ENCODE data around the gene TBC1D25. TPM values are rescaled to one million over a fixed set of nuclear protein-coding genes. Genes with fewer than 3 reads are reported as not detected.

The TBC1D25 gene, protein sequence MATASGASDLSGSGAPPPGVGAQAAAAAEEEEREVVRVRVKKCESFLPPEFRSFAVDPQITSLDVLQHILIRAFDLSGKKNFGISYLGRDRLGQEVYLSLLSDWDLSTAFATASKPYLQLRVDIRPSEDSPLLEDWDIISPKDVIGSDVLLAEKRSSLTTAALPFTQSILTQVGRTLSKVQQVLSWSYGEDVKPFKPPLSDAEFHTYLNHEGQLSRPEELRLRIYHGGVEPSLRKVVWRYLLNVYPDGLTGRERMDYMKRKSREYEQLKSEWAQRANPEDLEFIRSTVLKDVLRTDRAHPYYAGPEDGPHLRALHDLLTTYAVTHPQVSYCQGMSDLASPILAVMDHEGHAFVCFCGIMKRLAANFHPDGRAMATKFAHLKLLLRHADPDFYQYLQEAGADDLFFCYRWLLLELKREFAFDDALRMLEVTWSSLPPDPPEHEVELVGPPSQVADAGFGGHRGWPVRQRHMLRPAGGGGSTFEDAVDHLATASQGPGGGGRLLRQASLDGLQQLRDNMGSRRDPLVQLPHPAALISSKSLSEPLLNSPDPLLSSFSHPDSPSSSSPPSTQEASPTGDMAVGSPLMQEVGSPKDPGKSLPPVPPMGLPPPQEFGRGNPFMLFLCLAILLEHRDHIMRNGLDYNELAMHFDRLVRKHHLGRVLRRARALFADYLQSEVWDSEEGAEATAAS
- total RNA-seq: 10 to 100 TPM in 3 of 4 donors, 1 to 10 TPM in 1; 7.7 to 14.1 (median 11.8) TPM

GRCh38 chrX:48539345-48540027, at the start of gene TBC1D25:
Gene TBC1D25, plus strand, starts transcription at chrX:48539714. Its CDS starts 84 bp downstream, at chrX:48539798.
- TF ChIP-seq CTCF (IDR thresholded peaks at IDR 0.05; ENCODE audit: low read depth): no peak

DNA sequence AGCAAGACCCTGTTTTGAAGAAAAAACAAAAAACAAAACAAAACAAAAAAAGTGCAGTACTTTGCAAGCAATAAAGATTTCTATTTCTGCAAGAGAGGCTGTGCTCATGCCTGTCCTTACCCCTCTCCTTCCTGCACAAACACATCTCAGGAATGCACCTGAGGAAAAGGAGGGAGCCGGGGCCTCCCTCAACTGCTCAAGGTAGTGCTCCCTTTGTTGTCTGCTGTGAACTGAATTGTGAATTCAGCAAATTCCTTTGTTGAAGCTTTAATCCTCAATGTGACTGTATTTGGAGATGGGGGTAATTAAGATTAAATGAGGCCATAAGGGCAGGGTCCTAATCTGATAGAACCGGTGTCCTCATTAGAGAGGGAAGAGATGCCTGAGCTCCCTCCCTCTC, 49.6 kb upstream of the TBC1D25 start:
- TF ChIP-seq CTCF (IDR thresholded peaks at IDR 0.05; ENCODE audit: low read depth): no peak

DNA sequence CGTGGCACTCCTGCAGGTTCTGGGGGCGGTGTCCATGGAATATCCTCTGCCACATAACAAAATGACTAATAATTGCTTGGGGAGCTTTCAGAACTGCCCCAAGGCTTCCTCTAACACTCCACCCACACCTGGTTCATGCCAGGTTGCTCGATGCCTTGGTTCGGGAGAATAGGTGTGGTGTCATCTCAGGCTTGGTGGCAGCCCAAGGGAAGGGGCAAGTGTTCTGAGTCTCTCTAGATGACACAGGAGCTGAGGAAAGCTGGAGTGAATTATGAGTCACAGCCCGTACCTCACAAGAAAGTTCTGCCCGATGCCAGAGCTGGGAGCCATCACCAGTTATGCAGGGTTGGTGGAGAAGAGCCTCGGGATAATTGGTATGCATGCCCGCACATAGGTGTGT, 48.9 kb upstream of the TBC1D25 start:
- TF ChIP-seq CTCF (IDR thresholded peaks at IDR 0.05; ENCODE audit: low read depth): no peak

GRCh38 chrX:48491809-48492208, 47.7 kb upstream of the TBC1D25 start:
- TF ChIP-seq CTCF (IDR thresholded peaks at IDR 0.05; ENCODE audit: low read depth): no peak

GRCh38 chrX:48492293-48492910, 47.1 kb upstream of the TBC1D25 start:
- TF ChIP-seq CTCF (IDR thresholded peaks at IDR 0.05; ENCODE audit: low read depth): no peak

DNA sequence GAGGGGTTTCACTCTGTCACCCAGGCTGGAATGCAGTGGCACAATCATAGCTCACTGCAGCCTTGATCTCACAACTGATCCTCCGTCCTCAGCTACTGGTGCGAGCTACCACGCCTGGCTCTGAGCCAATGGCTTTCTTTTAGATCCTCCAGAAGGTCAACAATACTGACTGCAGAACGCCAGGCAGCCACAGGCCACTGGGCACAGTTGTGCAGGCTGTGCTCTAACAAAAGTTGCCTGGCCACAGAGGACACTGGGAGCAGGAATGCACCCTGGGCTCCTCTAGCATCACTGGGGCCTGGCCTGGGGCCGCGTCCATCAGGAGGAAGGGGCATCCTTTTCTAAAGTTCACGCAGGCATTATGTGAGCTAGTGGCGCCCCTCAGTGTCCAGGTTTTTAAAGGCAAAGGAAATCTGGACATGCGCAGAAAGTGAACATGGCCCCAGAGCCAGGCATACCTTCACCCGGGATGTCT, 45.6 kb upstream of the TBC1D25 start:
- TF ChIP-seq CTCF (IDR thresholded peaks at IDR 0.05; ENCODE audit: low read depth): no peak
